Activated CD4-positive, CD25-positive, alpha-beta regulatory T cell (primary cell): ENCODE measurements around the gene CHRNA4.

Experiments used
- DNase-seq, 4 experiments: peaks; one replicate each; lab custom pipeline; 2025; lab: John Stamatoyannopoulos, UW

Gene CHRNA4

GRCh38 chr20:63320041-63320511 lies 41.1 kb downstream of the CHRNA4 start:
- DNase-seq, result no peak

- no peak for DNase-seq
Measured at GRCh38 chr20:63319164-63320040, 41.7 kb downstream of the CHRNA4 start.

- no peak for DNase-seq
Measured at GRCh38 chr20:63318391-63319163, 42.6 kb downstream of the CHRNA4 start.

GRCh38 chr20:63317601-63318291 lies 43.4 kb downstream of the CHRNA4 start:
- no peak for DNase-seq

GRCh38 chr20:63317061-63317460 lies 44.1 kb downstream of the CHRNA4 start:
- DNase-seq, result no peak

GRCh38 chr20:63316502-63316921 lies 44.6 kb downstream of the CHRNA4 start:
- DNase-seq, result no peak

- DNase-seq, result no peak
Measured at GRCh38 chr20:63315731-63316491, 45.2 kb downstream of the CHRNA4 start.

- DNase-seq, result no peak
Measured at GRCh38 chr20:63315240-63315689, 45.9 kb downstream of the CHRNA4 start.

GRCh38 chr20:63314566-63315239 lies 46.4 kb downstream of the CHRNA4 start:
- DNase-seq, result no peak

- no peak for DNase-seq
Measured at GRCh38 chr20:63314015-63314471, 47.1 kb downstream of the CHRNA4 start.

GRCh38 chr20:63313349-63314014 lies 47.7 kb downstream of the CHRNA4 start:
- no peak for DNase-seq

- no peak for DNase-seq
Measured at GRCh38 chr20:63312690-63313348, 48.3 kb downstream of the CHRNA4 start.

- no peak for DNase-seq
Measured at GRCh38 chr20:63312273-63312672, 48.9 kb downstream of the CHRNA4 start.

GRCh38 chr20:63311833-63312243 lies 49.3 kb downstream of the CHRNA4 start:
- no peak for DNase-seq

GRCh38 chr20:63311186-63311832 lies 49.8 kb downstream of the CHRNA4 start:
- DNase-seq, result no peak

GRCh38 chr20:63310265-63310991 lies 50.7 kb downstream of the CHRNA4 start:
- DNase-seq, result no peak

GRCh38 chr20:63309261-63310071 lies 51.7 kb downstream of the CHRNA4 start:
- DNase-seq, result no peak
